ENCODE data around the gene TAOK2.

TAOK2 gene

DNA sequence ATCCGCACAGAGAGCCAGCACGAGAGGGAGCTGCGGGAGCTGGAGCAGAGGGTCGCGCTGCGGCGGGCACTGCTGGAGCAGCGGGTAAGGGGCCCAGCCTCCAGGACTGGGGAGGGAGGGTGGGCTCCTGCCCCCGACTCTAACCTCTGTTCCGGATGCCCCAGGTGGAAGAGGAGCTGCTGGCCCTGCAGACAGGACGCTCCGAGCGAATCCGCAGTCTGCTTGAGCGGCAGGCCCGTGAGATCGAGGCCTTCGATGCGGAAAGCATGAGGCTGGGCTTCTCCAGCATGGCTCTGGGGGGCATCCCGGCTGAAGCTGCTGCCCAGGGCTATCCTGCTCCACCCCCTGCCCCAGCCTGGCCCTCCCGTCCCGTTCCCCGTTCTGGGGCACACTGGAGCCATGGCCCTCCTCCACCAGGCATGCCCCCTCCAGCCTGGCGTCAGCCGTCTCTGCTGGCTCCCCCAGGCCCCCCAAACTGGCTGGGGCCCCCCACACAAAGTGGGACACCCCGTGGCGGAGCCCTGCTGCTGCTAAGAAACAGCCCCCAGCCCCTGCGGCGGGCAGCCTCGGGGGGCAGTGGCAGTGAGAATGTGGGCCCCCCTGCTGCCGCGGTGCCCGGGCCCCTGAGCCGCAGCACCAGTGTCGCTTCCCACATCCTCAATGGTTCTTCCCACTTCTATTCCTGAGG, 17.4 kb downstream of the TAOK2 start:
- Histone ChIP-seq H3K4me1 (ENCODE audit: control insufficient read depth, insufficient read depth, low read length) (peaks cover 14% of the 10 kb centered on the region), H3K4me3 (ENCODE audit: low read length) (no peak overlapping the region), H3K4me2 (ENCODE audit: low read length) (no peak overlapping the region), H3K27me3 (ENCODE audit: control insufficient read depth, insufficient read depth, low read length) (no peaks in the 10 kb centered on the region), H3K9me3 (replicated peaks; ENCODE audit: low read length) (no peaks in the 10 kb centered on the region), H3K9ac (ENCODE audit: low read depth, low read length) (no peak overlapping the region), H3K36me3 (ENCODE audit: insufficient read depth, low read length) (peaks cover 67% of the 10 kb centered on the region)

DNA sequence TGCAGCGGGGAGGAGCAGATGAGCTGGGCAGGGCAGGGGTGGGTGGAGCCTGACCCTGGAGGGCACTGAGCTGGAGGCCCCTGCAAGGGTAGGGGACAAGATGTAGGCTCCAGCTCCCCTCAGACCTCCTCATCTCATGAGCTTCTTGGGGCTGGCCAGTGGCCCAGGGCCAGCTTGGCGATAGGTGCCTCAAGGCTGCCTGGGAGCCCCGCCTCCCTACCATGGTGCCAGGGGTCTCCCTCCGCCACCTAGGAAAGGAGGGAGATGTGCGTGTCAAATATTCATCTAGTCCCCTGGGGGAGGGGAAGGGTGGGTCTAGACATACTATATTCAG, 17.9 kb downstream of the TAOK2 start:
- Histone ChIP-seq H3K36me3 (ENCODE audit: insufficient read depth, low read length) (peaks cover 62% of the 10 kb centered on the region), H3K9me3 (replicated peaks; ENCODE audit: low read length) (no peaks in the 10 kb centered on the region), H3K4me1 (ENCODE audit: control insufficient read depth, insufficient read depth, low read length) (peaks cover 14% of the 10 kb centered on the region)

DNA sequence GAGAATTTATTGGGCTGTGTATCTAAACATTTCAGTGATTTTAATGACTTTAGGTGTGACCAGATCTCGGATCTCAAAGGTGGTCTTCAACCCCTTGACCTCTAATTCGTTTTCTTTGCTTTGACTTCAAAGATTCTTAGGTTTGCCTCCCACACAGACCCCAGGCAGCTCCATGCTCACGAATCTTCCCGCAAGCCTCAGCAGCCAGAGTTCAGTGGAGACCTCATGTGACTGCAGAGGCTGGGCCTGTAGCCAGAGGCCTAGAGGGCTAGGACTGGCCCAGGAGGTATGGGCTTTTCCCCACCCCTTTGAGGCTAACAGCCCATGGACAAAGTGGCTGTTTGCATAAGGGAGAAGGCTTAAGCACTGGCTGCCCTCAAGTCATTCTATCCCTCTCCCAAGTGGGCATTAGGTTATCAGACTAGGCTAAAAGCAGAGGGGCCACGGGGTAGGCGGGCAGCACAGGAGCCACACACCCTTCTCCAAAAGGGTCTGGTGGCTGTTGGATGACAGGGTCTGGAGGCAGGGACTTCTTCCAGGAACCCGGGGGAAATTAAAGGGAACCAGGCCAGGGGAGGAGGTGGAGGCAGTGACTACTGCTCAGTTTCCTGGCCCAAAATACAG, 18.8 kb downstream of the TAOK2 start:
- H3K4me1 ChIP-seq (ENCODE audit: control insufficient read depth, insufficient read depth, low read length) = peaks cover 20% of the 10 kb centered on the region
- H3K36me3 ChIP-seq (ENCODE audit: insufficient read depth, low read length) = peaks cover 53% of the 10 kb centered on the region
- H3K9ac ChIP-seq (ENCODE audit: low read depth, low read length) = no peak overlapping the region
- H3K4me3 ChIP-seq (ENCODE audit: low read length) = no peak overlapping the region
- H3K27me3 ChIP-seq (ENCODE audit: control insufficient read depth, insufficient read depth, low read length) = no peaks in the 10 kb centered on the region
- no peak overlapping the region for H3K4me2 ChIP-seq (ENCODE audit: low read length)
- H3K9me3 ChIP-seq (replicated peaks; ENCODE audit: low read length) = no peaks in the 10 kb centered on the region

More for the DNA sequence above, 17.9 kb downstream of the TAOK2 start:
- Histone ChIP-seq H3K27me3 (ENCODE audit: control insufficient read depth, insufficient read depth, low read length) (no peaks in the 10 kb centered on the region), H3K9ac (ENCODE audit: low read depth, low read length) (no peak overlapping the region), H3K4me3 (ENCODE audit: low read length) (no peak overlapping the region), H3K4me2 (ENCODE audit: low read length) (no peak overlapping the region)

DNA sequence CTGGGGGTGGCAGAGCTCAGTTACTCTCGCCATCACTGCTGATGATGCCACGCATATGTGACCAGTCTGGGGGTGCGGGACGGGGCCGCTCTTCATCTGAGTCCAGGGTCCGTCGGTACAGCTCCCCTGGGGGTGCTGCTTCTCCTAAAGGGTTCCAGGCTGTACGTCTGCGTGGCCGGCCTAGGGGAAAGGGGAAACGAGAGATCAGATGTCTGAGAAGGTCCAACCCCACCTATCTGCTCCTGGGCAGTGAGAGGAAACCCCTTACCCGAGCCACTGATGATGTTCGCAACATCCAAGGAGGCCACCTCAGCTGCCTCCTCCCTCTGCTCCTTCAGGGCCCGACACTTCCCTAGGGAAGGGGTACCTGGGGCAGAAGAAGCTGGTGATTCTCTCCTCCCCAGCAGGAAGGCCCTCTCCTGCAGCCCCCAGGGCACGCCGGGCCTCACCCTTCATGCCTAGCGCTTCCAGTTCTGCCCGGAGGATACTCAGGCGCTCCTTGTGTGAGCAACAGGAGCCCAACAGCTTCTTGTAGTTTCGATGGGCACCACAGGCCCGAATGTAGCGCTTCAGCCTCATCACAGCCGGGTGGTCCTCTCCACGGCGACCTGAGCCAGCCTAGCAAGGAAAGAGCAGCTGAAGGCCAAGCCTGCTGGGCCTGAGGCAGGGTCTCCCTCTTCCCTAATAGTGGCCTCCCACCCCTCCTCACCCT, 19.7 kb downstream of the TAOK2 start:
- Histone ChIP-seq H3K27me3 (ENCODE audit: control insufficient read depth, insufficient read depth, low read length) (no peaks in the 10 kb centered on the region), H3K9me3 (replicated peaks; ENCODE audit: low read length) (no peaks in the 10 kb centered on the region), H3K4me3 (ENCODE audit: low read length) (no peak overlapping the region), H3K36me3 (ENCODE audit: insufficient read depth, low read length) (peaks cover 48% of the 10 kb centered on the region), H3K4me1 (ENCODE audit: control insufficient read depth, insufficient read depth, low read length) (peaks cover 20% of the 10 kb centered on the region), H3K9ac (ENCODE audit: low read depth, low read length) (no peak overlapping the region), H3K4me2 (ENCODE audit: low read length) (no peak overlapping the region)

DNA sequence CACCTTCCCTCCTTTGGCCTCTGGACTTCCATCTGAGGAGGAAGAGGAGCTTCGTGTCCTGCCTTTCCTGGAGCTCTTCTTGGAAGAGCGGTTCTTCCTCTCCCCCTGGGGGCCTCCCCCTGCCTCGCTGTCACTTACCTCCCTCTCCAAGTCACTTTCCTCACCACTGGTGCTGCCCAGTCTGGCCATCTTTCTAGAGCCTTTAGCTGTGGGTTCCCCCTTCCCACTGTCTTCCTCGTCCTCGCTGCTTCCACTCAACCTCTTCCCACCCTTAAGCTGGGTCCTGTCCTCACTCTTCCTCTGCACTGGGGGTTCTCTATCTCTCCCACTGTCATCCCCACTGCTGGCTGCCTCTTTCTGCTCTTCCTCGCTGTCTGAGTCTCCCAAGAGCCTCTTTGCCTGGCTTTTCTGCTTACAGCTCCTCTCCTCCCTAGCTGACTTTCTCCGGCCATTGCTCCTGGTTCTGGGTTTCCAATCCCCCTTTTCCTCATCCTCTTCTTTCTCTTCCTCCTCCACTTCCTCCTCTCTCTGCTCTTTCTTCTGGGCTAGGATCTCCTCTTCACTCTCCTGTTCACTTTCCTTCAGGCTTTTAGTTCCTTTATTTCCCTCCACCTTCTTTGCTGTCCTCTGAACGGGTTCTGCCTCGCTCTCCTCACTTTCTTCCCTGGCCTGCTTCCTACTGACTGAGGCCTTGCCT, 20.4 kb downstream of the TAOK2 start:
- Histone ChIP-seq H3K9me3 (replicated peaks; ENCODE audit: low read length) (no peaks in the 10 kb centered on the region), H3K36me3 (ENCODE audit: insufficient read depth, low read length) (peaks cover 41% of the 10 kb centered on the region), H3K4me1 (ENCODE audit: control insufficient read depth, insufficient read depth, low read length) (peaks cover 20% of the 10 kb centered on the region), H3K4me2 (ENCODE audit: low read length) (peak overlapping the region; percentile 88), H3K4me3 (ENCODE audit: low read length) (no peak overlapping the region), H3K27me3 (ENCODE audit: control insufficient read depth, insufficient read depth, low read length) (no peaks in the 10 kb centered on the region), H3K9ac (ENCODE audit: low read depth, low read length) (peak overlapping the region; percentile 84)

DNA sequence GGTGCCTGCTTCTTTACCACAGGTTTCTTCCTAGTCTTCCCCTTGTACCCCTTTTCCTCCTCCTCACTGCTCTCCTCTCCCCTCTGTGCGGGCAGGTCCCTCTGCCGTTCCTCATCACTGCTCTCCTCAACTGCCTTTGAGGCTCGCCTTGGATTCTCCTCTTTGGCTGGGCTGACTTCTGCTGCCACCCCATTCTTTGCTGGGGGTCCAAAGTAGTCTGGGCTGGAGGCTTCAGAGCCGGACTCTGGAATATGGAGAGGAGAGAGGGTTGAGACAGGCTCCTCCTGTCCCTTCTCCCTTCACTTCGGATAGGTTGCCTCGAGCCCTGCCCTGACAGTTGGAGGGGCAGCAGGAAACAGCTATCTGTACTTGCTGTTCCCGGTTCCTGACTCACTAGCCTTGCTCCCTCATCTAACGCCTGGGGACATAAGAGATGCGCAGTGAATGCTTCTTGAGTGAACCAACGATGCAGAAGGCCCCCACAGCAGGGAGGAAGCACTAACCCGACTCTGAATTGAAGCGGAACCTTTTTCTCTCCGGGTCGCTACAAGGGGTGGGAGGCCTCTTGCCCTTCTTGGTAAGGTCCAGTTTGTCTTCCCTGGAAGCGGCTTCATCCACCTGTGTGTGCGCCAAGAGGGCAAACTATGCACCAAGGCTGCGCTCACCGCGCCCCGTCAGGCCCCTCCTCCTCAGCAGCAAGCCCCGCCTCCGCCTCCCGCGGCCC, 21.1 kb downstream of the TAOK2 start:
- Histone ChIP-seq H3K9me3 (replicated peaks; ENCODE audit: low read length) (no peaks in the 10 kb centered on the region), H3K4me3 (ENCODE audit: low read length) (peak overlapping the region; percentile 78), H3K36me3 (ENCODE audit: insufficient read depth, low read length) (peaks cover 40% of the 10 kb centered on the region), H3K9ac (ENCODE audit: low read depth, low read length) (peak overlapping the region; percentile 84), H3K27me3 (ENCODE audit: control insufficient read depth, insufficient read depth, low read length) (no peaks in the 10 kb centered on the region), H3K4me1 (ENCODE audit: control insufficient read depth, insufficient read depth, low read length) (peaks cover 20% of the 10 kb centered on the region), H3K4me2 (ENCODE audit: low read length) (peak overlapping the region; percentile 88)

DNA sequence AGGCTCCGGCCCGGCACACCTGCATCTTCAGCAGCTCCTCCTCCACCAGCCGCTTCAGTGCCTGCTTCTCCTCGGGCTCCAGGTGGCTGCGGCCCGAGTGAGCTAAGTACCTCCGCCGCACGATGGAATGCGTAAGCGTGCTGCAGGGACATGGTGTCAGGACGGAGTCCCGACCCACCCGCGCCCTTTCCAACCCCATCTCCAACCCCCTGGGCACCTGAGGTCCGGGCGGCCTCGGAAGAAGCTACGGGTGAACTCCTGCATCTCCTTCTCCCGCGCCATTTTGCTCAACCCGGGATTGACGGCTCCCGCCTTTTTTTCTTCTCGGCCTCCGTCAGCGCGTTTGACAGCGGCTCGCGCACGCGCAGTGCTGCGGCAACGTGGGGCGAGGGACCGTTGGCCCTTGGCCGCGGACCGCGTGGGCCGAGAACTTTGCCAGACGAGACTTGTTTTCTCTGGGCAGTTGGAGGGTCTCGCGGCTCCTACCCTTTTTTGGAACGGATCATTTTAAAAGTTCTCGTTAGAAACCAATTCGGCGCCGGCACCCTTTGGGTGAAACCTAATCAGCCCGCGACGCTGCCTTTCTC, 21.7 kb downstream of the TAOK2 start, which contains the start of gene HIRIP3:
HIRIP3 (minus strand) TSS at position 294 of the 587 bp plus-strand sequence; CDS start at position 282, 12 bp downstream.
- peaks cover 20% of the 10 kb centered on the region for H3K4me1 ChIP-seq (ENCODE audit: control insufficient read depth, insufficient read depth, low read length)
- peaks cover 38% of the 10 kb centered on the region for H3K36me3 ChIP-seq (ENCODE audit: insufficient read depth, low read length)
- H3K9ac ChIP-seq (ENCODE audit: low read depth, low read length) = peak within 1 kb of the TSS; percentile 84
- H3K4me3 ChIP-seq (ENCODE audit: low read length) = peak within 1 kb of the TSS; percentile 78
- no peaks in the 10 kb centered on the region for H3K27me3 ChIP-seq (ENCODE audit: control insufficient read depth, insufficient read depth, low read length)
- H3K9me3 ChIP-seq (replicated peaks; ENCODE audit: low read length) = no peaks in the 10 kb centered on the region
- peak within 1 kb of the TSS; percentile 88 for H3K4me2 ChIP-seq (ENCODE audit: low read length)

DNA sequence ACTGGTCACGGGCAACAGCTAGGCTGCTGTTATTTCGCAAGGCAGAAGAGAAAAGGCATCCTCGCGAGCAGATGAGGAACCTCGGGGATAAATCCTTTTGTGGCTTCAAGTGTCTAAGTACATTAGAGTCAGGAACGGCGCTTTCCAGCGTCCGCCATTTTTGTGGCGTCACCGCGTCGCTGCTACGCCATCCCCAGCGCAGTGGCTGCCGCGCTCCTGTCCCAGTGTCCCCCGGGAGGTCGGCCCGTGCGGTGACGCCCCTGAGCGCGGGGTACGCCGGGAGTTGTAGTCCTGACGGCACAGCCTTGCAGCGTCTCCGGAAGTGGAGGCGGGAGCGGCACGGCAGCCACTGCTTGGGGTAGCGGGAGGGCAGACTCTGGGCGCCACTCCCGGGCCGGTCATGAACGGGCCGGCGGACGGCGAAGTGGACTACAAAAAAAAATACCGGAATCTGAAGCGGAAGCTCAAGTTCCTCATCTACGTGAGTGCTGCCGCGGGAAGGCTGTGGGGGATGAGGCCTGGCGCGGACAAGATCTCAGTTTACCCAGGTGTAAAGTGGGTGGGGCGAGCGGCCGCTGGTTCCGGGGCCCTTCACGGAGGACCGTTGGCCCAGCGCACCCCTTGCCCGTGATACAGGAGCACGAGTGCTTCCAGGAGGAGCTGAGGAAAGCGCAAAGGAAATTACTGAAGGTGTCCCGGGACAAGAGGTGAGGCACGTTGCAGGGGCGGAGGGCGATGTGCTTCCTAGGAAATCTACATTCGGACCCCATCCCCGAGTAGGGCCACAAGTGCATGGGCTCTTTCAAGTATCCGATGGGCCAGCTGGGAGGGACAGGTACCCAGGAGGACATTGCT, 22.5 kb downstream of the TAOK2 start, which contains the start of gene INO80E:
INO80E (plus strand) TSS at position 331 of the 855 bp plus-strand sequence; CDS start at position 401, 70 bp downstream.
- H3K4me1 ChIP-seq (ENCODE audit: control insufficient read depth, insufficient read depth, low read length) = peaks cover 20% of the 10 kb centered on the region
- peak within 1 kb of the TSS; percentile 88 for H3K4me2 ChIP-seq (ENCODE audit: low read length)
- H3K27me3 ChIP-seq (ENCODE audit: control insufficient read depth, insufficient read depth, low read length) = no peaks in the 10 kb centered on the region
- peak within 1 kb of the TSS; percentile 84 for H3K9ac ChIP-seq (ENCODE audit: low read depth, low read length)
- H3K4me3 ChIP-seq (ENCODE audit: low read length) = peak within 1 kb of the TSS; percentile 78
- no peaks in the 10 kb centered on the region for H3K9me3 ChIP-seq (replicated peaks; ENCODE audit: low read length)
- peaks cover 38% of the 10 kb centered on the region for H3K36me3 ChIP-seq (ENCODE audit: insufficient read depth, low read length)

DNA sequence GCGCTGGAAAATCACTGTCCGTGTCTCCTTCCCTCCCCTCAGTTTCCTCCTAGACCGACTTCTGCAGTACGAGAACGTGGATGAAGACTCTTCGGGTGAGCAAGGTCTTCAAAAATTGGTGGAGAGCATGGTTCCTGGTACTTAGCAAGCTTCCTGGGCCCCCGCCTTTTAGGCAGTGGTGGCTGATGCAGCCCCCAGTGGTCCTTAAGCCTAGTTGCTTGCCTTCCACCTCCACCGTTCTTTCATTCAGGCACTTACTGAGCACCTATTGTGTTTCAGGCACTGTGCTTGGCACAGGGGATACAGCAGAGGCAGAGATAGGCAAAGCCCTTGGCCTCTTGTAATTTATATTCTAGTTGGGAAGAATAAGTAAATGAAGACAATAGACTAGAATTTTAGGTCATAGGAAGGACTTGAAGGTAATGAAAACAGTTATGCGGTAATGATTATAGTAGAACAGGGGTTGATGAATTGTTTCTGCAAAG, 23.1 kb downstream of the TAOK2 start:
- Histone ChIP-seq H3K4me3 (ENCODE audit: low read length) (peak overlapping the region; percentile 78), H3K9ac (ENCODE audit: low read depth, low read length) (peak overlapping the region; percentile 84), H3K36me3 (ENCODE audit: insufficient read depth, low read length) (peaks cover 37% of the 10 kb centered on the region), H3K9me3 (replicated peaks; ENCODE audit: low read length) (no peaks in the 10 kb centered on the region), H3K4me2 (ENCODE audit: low read length) (peak overlapping the region; percentile 88), H3K27me3 (ENCODE audit: control insufficient read depth, insufficient read depth, low read length) (no peaks in the 10 kb centered on the region), H3K4me1 (ENCODE audit: control insufficient read depth, insufficient read depth, low read length) (peaks cover 20% of the 10 kb centered on the region)

DNA sequence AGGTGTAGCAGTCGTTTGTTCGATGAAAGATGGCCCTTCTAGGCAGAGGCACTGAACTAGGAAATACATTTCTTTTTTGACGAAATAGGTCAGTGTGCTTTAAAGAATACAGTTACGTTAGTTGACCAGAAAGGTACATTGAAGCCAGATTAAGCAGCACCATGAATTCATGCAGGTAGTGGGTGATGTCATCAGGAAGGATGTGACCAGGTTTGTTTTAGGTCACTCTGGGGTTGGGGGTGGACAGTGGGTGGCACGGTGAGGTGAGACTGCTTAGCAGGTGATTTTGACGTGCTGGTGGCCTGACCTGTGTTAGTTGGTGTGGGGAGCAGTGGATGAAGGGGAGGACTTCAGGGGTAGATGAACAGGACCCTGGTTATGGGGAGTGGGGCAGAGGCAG, 25.9 kb downstream of the TAOK2 start:
- Histone ChIP-seq H3K27me3 (ENCODE audit: control insufficient read depth, insufficient read depth, low read length) (no peaks in the 10 kb centered on the region), H3K36me3 (ENCODE audit: insufficient read depth, low read length) (peaks cover 26% of the 10 kb centered on the region), H3K9me3 (replicated peaks; ENCODE audit: low read length) (no peaks in the 10 kb centered on the region), H3K4me1 (ENCODE audit: control insufficient read depth, insufficient read depth, low read length) (peaks cover 16% of the 10 kb centered on the region), H3K4me2 (ENCODE audit: low read length) (no peak overlapping the region), H3K9ac (ENCODE audit: low read depth, low read length) (no peak overlapping the region), H3K4me3 (ENCODE audit: low read length) (no peak overlapping the region)

All from skeletal muscle satellite cell (primary cell).